Measurements from ENCODE around the gene PIAS1. TPM values are rescaled to one million over a fixed set of nuclear protein-coding genes. Genes with fewer than 3 reads are reported as not detected.
"Not testable (repeated sequence)": the region's sequence is repeated elsewhere in the genome, so short reads cannot be mapped to it uniquely, and the experiment has no call there.

The PIAS1 gene
- total RNA-seq, 1 donor from 2014 or later = 8.1 TPM

- no peak for DNase-seq (ENCODE audit: low read depth, low spot score)
Measured at GRCh38 chr15:68114840-68115239, 60.7 kb downstream of the PIAS1 start.

GRCh38 chr15:68124700-68125099 lies 70.6 kb downstream of the PIAS1 start:
- no peak for DNase-seq (ENCODE audit: low read depth, low spot score)

- no peak for DNase-seq (ENCODE audit: low read depth, low spot score)
Measured at GRCh38 chr15:68126396-68126795, 72.3 kb downstream of the PIAS1 start.

GRCh38 chr15:68129072-68129471 lies 75.0 kb downstream of the PIAS1 start:
- DNase-seq (ENCODE audit: low read depth, low spot score) = no peak

GRCh38 chr15:68130851-68131250 lies 76.7 kb downstream of the PIAS1 start:
- DNase-seq (ENCODE audit: low read depth, low spot score) = no peak

GRCh38 chr15:68137096-68137495 lies 83.0 kb downstream of the PIAS1 start:
- DNase-seq (ENCODE audit: low read depth, low spot score) = no peak

- no peak for DNase-seq (ENCODE audit: low read depth, low spot score)
Measured at GRCh38 chr15:68143129-68143528, 89.0 kb downstream of the PIAS1 start.

- DNase-seq (ENCODE audit: low read depth, low spot score) = no peak
Measured at GRCh38 chr15:68143785-68144184, 89.7 kb downstream of the PIAS1 start.

- no peak for DNase-seq (ENCODE audit: low read depth, low spot score)
Measured at GRCh38 chr15:68145706-68146105, 91.6 kb downstream of the PIAS1 start.

- DNase-seq (ENCODE audit: low read depth, low spot score) = no peak
Measured at GRCh38 chr15:68148039-68148438, 93.9 kb downstream of the PIAS1 start.

- DNase-seq (ENCODE audit: low read depth, low spot score) = no peak
Measured at GRCh38 chr15:68149059-68149458, 94.9 kb downstream of the PIAS1 start.

GRCh38 chr15:68150187-68150586 lies 96.1 kb downstream of the PIAS1 start:
- no peak for DNase-seq (ENCODE audit: low read depth, low spot score)

GRCh38 chr15:68151277-68151676 lies 97.2 kb downstream of the PIAS1 start:
- DNase-seq (ENCODE audit: low read depth, low spot score) = no peak

GRCh38 chr15:68152342-68152741 lies 98.2 kb downstream of the PIAS1 start:
- DNase-seq (ENCODE audit: low read depth, low spot score) = no peak

- no peak for DNase-seq (ENCODE audit: low read depth, low spot score)
Measured at GRCh38 chr15:68154923-68155559, 100.9 kb downstream of the PIAS1 start.

- DNase-seq (ENCODE audit: low read depth, low spot score) = no peak
Measured at GRCh38 chr15:68157074-68157473, 103.0 kb downstream of the PIAS1 start.

GRCh38 chr15:68158046-68158628 lies 104.0 kb downstream of the PIAS1 start:
- DNase-seq (ENCODE audit: low read depth, low spot score) = no peak

- no peak for DNase-seq (ENCODE audit: low read depth, low spot score)
Measured at GRCh38 chr15:68163191-68163590, 109.1 kb downstream of the PIAS1 start.

- no peak for DNase-seq (ENCODE audit: low read depth, low spot score)
Measured at GRCh38 chr15:68166847-68167246, 112.7 kb downstream of the PIAS1 start.

GRCh38 chr15:68172037-68172436 lies 117.9 kb downstream of the PIAS1 start:
- not testable (repeated sequence) for DNase-seq (ENCODE audit: low read depth, low spot score)

GRCh38 chr15:68173119-68173518 lies 119.0 kb downstream of the PIAS1 start:
- no peak for DNase-seq (ENCODE audit: low read depth, low spot score)

- DNase-seq (ENCODE audit: low read depth, low spot score) = no peak
Measured at GRCh38 chr15:68175526-68175925, 121.4 kb downstream of the PIAS1 start.

GRCh38 chr15:68176601-68177000 lies 122.5 kb downstream of the PIAS1 start:
- DNase-seq (ENCODE audit: low read depth, low spot score) = no peak

Measured in pulmonary artery endothelial cell (primary cell).